GM12878 (cell line): ENCODE data around the gene GPC5. TPM values are rescaled to one million over a fixed set of nuclear protein-coding genes. Genes with fewer than 3 reads are reported as not detected.

Experiments used
- ATAC-seq: fragments of 200-7000 bp; cut with Tn5 transposase; 3 replicates; pipeline ENCODE4 v1.9.1; 2020; ENCODE audit warnings: mild to moderate bottlenecking, moderate library complexity
- BruUV-seq: library from RNA; stranded (reverse); fragments of 400-500 nt; replicated peaks from 2 replicates; lab custom pipeline; 2021; lab: Mats Ljungman, UMichigan
- CTCF ChIA-PET: fragments of 300-600 bp; sonication (Branson Sonifier 250); formaldehyde crosslinking; extraction: SDS; loops from one replicate; lab custom pipeline; 2021; ENCODE audit warnings: inconsistent platforms; lab: Yijun Ruan, JAX
- POLR2A ChIA-PET: fragments of 350-600 bp; formaldehyde crosslinking; extraction: SDS; loops from one replicate; lab custom pipeline; 2021; ENCODE audit warnings: inconsistent platforms; lab: Charles Lee
- RAD21 ChIA-PET: fragments of 300-600 bp; sonication (Branson Sonifier 250); formaldehyde crosslinking; loops from one replicate; lab custom pipeline; 2023; ENCODE audit warnings: antibody characterized with exemption; ENCODE audit not compliant: unreplicated experiment; lab: Charles Lee
- SMC1A ChIA-PET: fragments of 300-600 bp; sonication (Branson Sonifier 250); formaldehyde crosslinking; loops from one replicate; lab custom pipeline; 2023; ENCODE audit not compliant: unreplicated experiment, uncharacterized antibody; lab: Charles Lee
- DNase-seq: peaks from one replicate; pipeline ENCODE4 v3.0.0-alpha.2; 2011; ENCODE audit warnings: low read depth, low spot score
- FAIRE-seq: peaks from 3 replicates; lab custom pipeline; 2011; peaks lifted over from hg19 to GRCh38; lab: Jason Lieb, UNC
- H2AFZ ChIP-seq: 2 replicates; pipeline ENCODE4 v1.6.0; 2011; ENCODE audit warnings: low read depth, low read length, control low read depth; ENCODE audit not compliant: control insufficient read depth
- H3K27ac ChIP-seq: 2 replicates; pipeline ENCODE4 v1.5.1; 2011; ENCODE audit warnings: control low read depth; ENCODE audit not compliant: control insufficient read depth, insufficient read depth
- H3K27me3 ChIP-seq, 2 experiments: replicated peaks in 1 of 2; 2 replicates each; pipeline versions ENCODE4 v1.6.0 to v1.6.1; 2011; ENCODE audit warnings: low read length in 1 of 2; ENCODE audit not compliant: control insufficient read depth in 2 of 2, insufficient read depth in 2 of 2
- H3K36me3 ChIP-seq, 2 experiments: 2 replicates each; pipeline ENCODE4 v1.5.1; 2011; ENCODE audit warnings: low read length in 1 of 2; ENCODE audit not compliant: control insufficient read depth in 2 of 2, insufficient read depth in 2 of 2
- H3K4me1 ChIP-seq: 2 replicates; pipeline ENCODE4 v1.6.1; 2011; ENCODE audit warnings: mild to moderate bottlenecking, low read length, moderate library complexity, mixed read lengths; ENCODE audit not compliant: control insufficient read depth, insufficient read depth
- H3K4me2 ChIP-seq: 2 replicates; pipeline ENCODE4 v1.6.0; 2011; ENCODE audit warnings: control low read depth; ENCODE audit not compliant: control insufficient read depth, insufficient read depth
- H3K4me3 ChIP-seq: fragments of 200-600 bp; sonication (generic); 2 replicates; pipeline ENCODE4 v1.5.1; 2016
- H3K79me2 ChIP-seq: 2 replicates; pipeline ENCODE4 v1.6.0; 2011; ENCODE audit warnings: low read length; ENCODE audit not compliant: control insufficient read depth, insufficient read depth
- H3K9ac ChIP-seq: 2 replicates; pipeline ENCODE4 v1.8.0; 2011; ENCODE audit warnings: low read length, control low read depth, mixed read lengths; ENCODE audit not compliant: control insufficient read depth, insufficient read depth
- H3K9me3 ChIP-seq: replicated peaks from 3 replicates; pipeline ENCODE4 v1.5.1; 2011; ENCODE audit warnings: mild to moderate bottlenecking, low read length; ENCODE audit not compliant: control insufficient read depth, insufficient read depth
- H4K20me1 ChIP-seq: 2 replicates; pipeline ENCODE4 v1.6.0; 2011; ENCODE audit not compliant: control insufficient read depth, insufficient read depth
- E2F8 ChIP-seq: fragments of 450-650 bp; IDR thresholded peaks from 2 replicates; pipeline ENCODE4 v1.6.1; 2018; ENCODE audit warnings: mild to moderate bottlenecking, low read depth, moderate library complexity; ENCODE audit not compliant: partially characterized antibody
- FOXK2 ChIP-seq: fragments of 450-650 bp; IDR thresholded peaks from 2 replicates; pipeline ENCODE4 v1.6.1; 2017; ENCODE audit warnings: mild to moderate bottlenecking, moderate library complexity
- MYC ChIP-seq: IDR thresholded peaks from 2 replicates; pipeline ENCODE4 v1.6.1; 2011; ENCODE audit warnings: mild to moderate bottlenecking, low read length, moderate library complexity, inconsistent platforms; ENCODE audit not compliant: insufficient read depth, insufficient replicate concordance, insufficient read length, severe bottlenecking
- WGBS: methylation state at CpG from one replicate; pipeline ENCODE4 v1.1.6; 2016; ENCODE audit warnings: low lambda C conversion rate; ENCODE audit not compliant: insufficient replicate concordance, insufficient coverage; ENCODE audit errors: missing lambda C conversion rate; 5-methylcytosine and 5-hydroxymethylcytosine counted together
- in situ Hi-C: fragments of 300-500 bp; cut with MboI; formaldehyde crosslinking; loops from 9 replicates; pipeline ENCODE4 v1.14.3; 2018; ENCODE audit warnings: mixed read lengths
- intact Hi-C: fragments of 100-400 bp; cut with micrococcal nuclease; formaldehyde crosslinking; loops from one replicate; pipeline ENCODE4 v1.14.2; 2022; ENCODE audit not compliant: unreplicated experiment
- polyA plus RNA-seq, 11 experiments: library from polyadenylated mRNA; depleted of rRNA in 4 of 11; unstranded in 6 of 11; stranded (reverse) in 5 of 11; fragments of >200 nt; fragmentation: Nextera tagmentation in 4 of 11; fragmentation: Illumina TruSeq in 1 of 11; extraction: Ambion mirVana in 4 of 11; extraction: Trizol in 1 of 11; gene quantifications; 1 replicate in 1 of 11; 2 replicates in 10 of 11; pipeline versions ENCODE4 v1.2.1 to v1.2.3, GENCODE V29; 2011 to 2016; ENCODE audit warnings: inconsistent platforms in 2 of 11, missing spikeins in 2 of 11, low read depth in 1 of 11
- total RNA-seq, 4 experiments: library from RNA; depleted of rRNA in 3 of 4; stranded (reverse); fragments of >200 nt in 3 of 4; fragmentation: Illumina TruSeq in 1 of 4; extraction: Trizol in 1 of 4; gene quantifications; 2 replicates each; pipeline versions ENCODE4 v1.2.1 to v1.2.3, GENCODE V29; 2013 to 2021
- TF ChIP-seq, protein P1 (sequence below): fragments of 450-650 bp; formaldehyde crosslinking; IDR thresholded peaks from 2 replicates; pipeline ENCODE4 v1.4.0; 2020; ENCODE audit warnings: mild to moderate bottlenecking, moderate library complexity

GPC5 gene
- total and polyA plus RNA-seq, 10 of the 15 experiments (the other 5 are each of a cell fraction or from before 2014, with no cell fraction given) = 0.05 to 0.87 (median 0.44) TPM; not detected in 1

DNA sequence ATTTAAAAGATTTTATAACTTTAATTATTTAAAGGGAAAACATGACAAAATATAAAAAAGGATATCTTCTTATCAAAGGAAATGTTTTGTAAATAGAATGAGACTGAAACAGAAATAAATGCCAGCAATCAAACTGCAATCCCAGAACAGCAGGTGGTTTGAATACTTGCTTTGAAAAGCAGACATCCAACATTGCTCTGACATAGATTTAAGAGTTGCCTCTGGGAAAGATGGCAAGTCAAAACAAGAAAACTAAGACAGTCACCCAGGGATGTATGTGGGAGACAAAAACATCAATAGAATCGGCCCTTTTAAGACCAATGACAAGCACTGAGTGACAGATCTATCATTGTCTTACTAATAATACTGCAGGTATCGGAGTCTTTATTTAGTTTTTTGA, 1038.5 kb downstream of the GPC5 start:
- Histone ChIP-seq H2AFZ (no peak overlapping the region), H3K9ac (no peak overlapping the region), H3K79me2 (no peaks in the 10 kb centered on the region), H3K36me3 (no peaks in the 10 kb centered on the region), H3K27ac (no peak overlapping the region), H3K27me3 (no peaks in the 10 kb centered on the region), H3K4me2 (no peak overlapping the region), H4K20me1 (no peaks in the 10 kb centered on the region), H3K4me1 (no peaks in the 10 kb centered on the region), H3K4me3 (no peak overlapping the region), H3K9me3 (no peaks in the 10 kb centered on the region)
- in situ Hi-C loops = no loop called here
- POLR2A ChIA-PET = no interaction called here
- no peak for ATAC-seq
- WGBS = 3% methylated on average over 2 of the region's 2 CpGs
- TF ChIP-seq FOXK2 = no peak
- TF ChIP-seq, protein P1, sequence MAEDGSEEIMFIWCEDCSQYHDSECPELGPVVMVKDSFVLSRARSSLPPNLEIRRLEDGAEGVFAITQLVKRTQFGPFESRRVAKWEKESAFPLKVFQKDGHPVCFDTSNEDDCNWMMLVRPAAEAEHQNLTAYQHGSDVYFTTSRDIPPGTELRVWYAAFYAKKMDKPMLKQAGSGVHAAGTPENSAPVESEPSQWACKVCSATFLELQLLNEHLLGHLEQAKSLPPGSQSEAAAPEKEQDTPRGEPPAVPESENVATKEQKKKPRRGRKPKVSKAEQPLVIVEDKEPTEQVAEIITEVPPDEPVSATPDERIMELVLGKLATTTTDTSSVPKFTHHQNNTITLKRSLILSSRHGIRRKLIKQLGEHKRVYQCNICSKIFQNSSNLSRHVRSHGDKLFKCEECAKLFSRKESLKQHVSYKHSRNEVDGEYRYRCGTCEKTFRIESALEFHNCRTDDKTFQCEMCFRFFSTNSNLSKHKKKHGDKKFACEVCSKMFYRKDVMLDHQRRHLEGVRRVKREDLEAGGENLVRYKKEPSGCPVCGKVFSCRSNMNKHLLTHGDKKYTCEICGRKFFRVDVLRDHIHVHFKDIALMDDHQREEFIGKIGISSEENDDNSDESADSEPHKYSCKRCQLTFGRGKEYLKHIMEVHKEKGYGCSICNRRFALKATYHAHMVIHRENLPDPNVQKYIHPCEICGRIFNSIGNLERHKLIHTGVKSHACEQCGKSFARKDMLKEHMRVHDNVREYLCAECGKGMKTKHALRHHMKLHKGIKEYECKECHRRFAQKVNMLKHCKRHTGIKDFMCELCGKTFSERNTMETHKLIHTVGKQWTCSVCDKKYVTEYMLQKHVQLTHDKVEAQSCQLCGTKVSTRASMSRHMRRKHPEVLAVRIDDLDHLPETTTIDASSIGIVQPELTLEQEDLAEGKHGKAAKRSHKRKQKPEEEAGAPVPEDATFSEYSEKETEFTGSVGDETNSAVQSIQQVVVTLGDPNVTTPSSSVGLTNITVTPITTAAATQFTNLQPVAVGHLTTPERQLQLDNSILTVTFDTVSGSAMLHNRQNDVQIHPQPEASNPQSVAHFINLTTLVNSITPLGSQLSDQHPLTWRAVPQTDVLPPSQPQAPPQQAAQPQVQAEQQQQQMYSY (CRISPR knock-in tag) = no peak
- no peak for TF ChIP-seq MYC
- no peak for TF ChIP-seq E2F8
- intact Hi-C loops = no loop called here
- no TSS peak for BruUV-seq
- DNase-seq = no peak
- RAD21 ChIA-PET = no interaction called here
- SMC1A ChIA-PET = no interaction called here
- FAIRE-seq = no peak
- CTCF ChIA-PET = interaction anchor here (1.0 kb wide), 1 partner anchor 8 kb away, joined by 3 read pairs; no protein-coding TSS in a partner anchor
